HG02623 (cell line): ENCODE data around the gene C1QTNF6.
A peak's percentile ranks its signal among the peaks of the same experiment; 100 is the strongest.
"Not testable (repeated sequence)": the region's sequence is repeated elsewhere in the genome, so short reads cannot be mapped to it uniquely, and the experiment has no call there.

ENCODE experiments used
- ATAC-seq: cut with Tn5 transposase; IDR thresholded peaks from one replicate; pipeline ENCODE4 v1.9.1; 2021; ENCODE audit warnings: moderate library complexity; ENCODE audit not compliant: unreplicated experiment

The C1QTNF6 gene

GRCh38 chr22:37187891-37188761 is at the start of gene C1QTNF6:
Gene C1QTNF6 (minus strand): TSS chr22:37188247. CDS start chr22:37188213, 34 bp downstream.
- ATAC-seq, result no peak

- no peak for ATAC-seq
Measured at GRCh38 chr22:37235897-37236607, 48.0 kb upstream of the C1QTNF6 start.

- no peak for ATAC-seq
Measured at GRCh38 chr22:37234736-37235711, 47.0 kb upstream of the C1QTNF6 start.

GRCh38 chr22:37233751-37234631 is 45.9 kb upstream of the C1QTNF6 start:
- no peak for ATAC-seq

- not testable (repeated sequence) for ATAC-seq
Measured at GRCh38 chr22:37233371-37233750, 45.3 kb upstream of the C1QTNF6 start.

- no peak for ATAC-seq
Measured at GRCh38 chr22:37232140-37232998, 44.3 kb upstream of the C1QTNF6 start.

- ATAC-seq, result no peak
Measured at GRCh38 chr22:37231406-37232139, 43.5 kb upstream of the C1QTNF6 start.

- ATAC-seq, result no peak
Measured at GRCh38 chr22:37230673-37231405, 42.8 kb upstream of the C1QTNF6 start.

- ATAC-seq, result peak; percentile 43
Measured at GRCh38 chr22:37229805-37230672, 42.0 kb upstream of the C1QTNF6 start.

- ATAC-seq, result no peak
Measured at GRCh38 chr22:37229012-37229804, 41.2 kb upstream of the C1QTNF6 start.

GRCh38 chr22:37228106-37229011 is 40.3 kb upstream of the C1QTNF6 start:
- no peak for ATAC-seq

GRCh38 chr22:37226514-37226913 is 38.5 kb upstream of the C1QTNF6 start:
- no peak for ATAC-seq

GRCh38 chr22:37226087-37226486 is 38.0 kb upstream of the C1QTNF6 start:
- ATAC-seq, result no peak

GRCh38 chr22:37225481-37225880 is 37.4 kb upstream of the C1QTNF6 start:
- no peak for ATAC-seq
